Stomach (tissue), 4 donors: Measurements from ENCODE around the gene GPATCH2.

ENCODE experiments used
- CTCF ChIP-seq, 7 experiments: fragments of 450-650 bp in 4 of 7; fragments of 200-600 bp in 3 of 7; sonication (generic) in 3 of 7; IDR thresholded peaks; one replicate each; pipeline ENCODE4 v1.5.1; 2016 to 2019; ENCODE audit warnings: antibody characterized with exemption in 7 of 7, control low read depth in 2 of 7, mild to moderate bottlenecking in 1 of 7
- EP300 ChIP-seq: sonication (generic); formaldehyde crosslinking; IDR thresholded peaks from one replicate; pipeline ENCODE4 v1.6.1; 2017; ENCODE audit warnings: antibody characterized with exemption
- POLR2AphosphoS5 ChIP-seq, 3 donors: sonication (generic); formaldehyde crosslinking; IDR thresholded peaks; one replicate each; pipeline ENCODE4 v1.6.1; 2016; ENCODE audit warnings: antibody characterized with exemption in 3 of 3

DNA sequence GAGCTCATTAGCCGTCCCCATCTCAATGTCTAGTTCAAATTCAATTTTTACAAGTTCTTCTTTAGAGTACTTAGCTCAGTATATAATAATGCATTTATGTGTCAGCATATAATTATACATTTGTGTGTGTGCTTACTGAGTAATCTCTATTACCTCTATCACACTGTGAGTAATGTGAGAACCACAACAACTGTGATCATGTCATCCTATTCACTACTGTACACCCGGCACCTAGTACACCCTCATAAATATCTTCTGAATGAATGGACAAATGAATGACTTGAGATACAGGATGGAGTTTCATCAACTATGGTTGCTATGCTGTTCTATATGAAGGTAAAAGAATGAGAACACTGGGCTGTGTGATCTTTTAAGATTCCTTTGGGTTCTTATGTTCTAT is 124.0 kb downstream of the GPATCH2 start:
- TF ChIP-seq EP300 (no peak), CTCF (IDR thresholded peaks at IDR 0.05) (no peak), POLR2AphosphoS5 (IDR thresholded peaks at IDR 0.05) (no peak)
